ENCODE results near the gene GPD1L.
"Not testable (repeated sequence)": the region's sequence is repeated elsewhere in the genome, so short reads cannot be mapped to it uniquely, and the experiment has no call there.

GPD1L gene

GRCh38 chr3:32186097-32186496 lies 79.7 kb downstream of the GPD1L start:
- DNase-seq: no peak

DNA sequence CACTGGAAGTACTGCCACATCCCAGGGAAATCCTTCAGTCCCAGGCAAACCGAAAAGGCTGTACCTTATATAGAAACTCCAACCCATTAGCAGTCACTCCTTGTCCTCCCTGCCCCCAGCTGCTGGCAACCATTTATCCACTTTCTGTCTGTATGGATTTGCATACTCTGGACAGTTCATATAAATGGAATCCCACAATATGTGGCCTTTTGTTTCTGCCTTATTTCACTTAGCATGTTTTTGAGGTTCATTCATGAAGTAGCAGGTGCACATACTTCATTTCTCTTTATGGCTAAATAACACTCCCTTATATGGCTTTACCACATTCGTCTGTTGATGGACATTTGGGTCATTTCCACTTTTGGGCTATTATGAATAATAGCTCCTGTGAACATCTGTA lies 80.5 kb downstream of the GPD1L start:
- no peak for DNase-seq

DNA sequence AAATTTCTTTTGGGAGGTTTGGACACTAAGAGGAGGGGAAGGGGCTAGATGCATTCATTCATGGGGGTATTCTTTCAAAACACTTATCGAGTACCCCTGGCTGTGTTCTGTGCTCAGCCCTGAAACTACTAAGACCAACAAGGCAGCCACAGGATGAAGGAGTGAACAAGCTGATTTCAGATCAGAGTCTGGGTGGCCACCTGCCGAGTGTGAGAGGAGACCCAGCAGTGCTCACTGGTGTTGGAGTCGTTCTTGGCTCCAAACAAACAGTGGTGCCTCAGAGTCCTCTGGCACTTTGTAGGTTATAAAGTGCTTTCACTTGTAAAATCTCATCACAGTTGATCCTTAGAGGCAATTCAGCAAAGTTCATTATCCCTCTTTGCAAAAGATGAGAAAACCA lies 83.3 kb downstream of the GPD1L start:
- no peak for DNase-seq

- DNase-seq: not testable (repeated sequence)
Measured at GRCh38 chr3:32190556-32190955, 84.1 kb downstream of the GPD1L start.

GRCh38 chr3:32193101-32193500 lies 86.7 kb downstream of the GPD1L start:
- DNase-seq: no peak

DNA sequence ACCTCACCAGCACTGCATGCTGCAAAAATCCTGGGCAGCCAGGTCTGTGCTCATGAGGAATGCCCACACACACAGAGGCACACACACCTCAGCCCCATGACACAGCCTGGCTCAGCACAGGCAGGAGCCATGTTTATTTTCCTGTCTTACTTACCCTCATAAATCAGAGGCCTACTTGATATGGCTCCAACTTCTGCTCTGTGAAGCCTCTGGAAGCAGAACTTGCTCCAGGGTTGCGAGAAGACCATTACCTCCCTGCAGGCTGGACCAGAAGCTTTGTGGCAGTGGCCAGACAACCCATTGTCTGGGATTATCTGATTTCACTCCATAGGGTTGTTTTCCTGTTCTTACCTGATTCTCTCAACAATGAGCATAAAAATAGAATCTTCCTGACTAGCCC lies 88.2 kb downstream of the GPD1L start:
- no peak for DNase-seq

DNA sequence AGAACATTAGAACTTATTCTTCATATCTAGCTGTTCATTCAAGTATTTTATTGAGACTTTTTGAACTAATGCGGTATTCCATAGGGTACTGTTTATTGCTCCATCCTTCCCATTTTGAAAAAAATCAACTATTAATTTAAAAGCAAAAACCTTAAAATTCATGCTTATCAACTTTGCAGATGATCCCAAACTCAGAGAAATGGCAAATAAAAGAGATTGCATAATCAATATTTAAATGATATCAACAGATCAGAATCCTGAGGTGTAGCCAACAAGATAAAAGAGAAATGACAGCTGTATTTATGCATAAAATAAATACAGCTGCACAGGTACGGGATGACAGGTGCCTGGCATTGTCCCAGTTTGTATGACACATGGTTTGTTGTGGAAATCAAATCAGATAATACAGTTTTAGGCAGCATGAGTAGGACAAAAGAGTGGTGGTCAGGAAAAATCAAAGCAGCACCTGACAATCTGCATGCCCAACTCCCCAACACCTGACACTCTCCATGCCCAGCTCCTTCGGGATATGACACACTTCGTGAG lies 89.6 kb downstream of the GPD1L start:
- peak; percentile 36 for DNase-seq

DNA sequence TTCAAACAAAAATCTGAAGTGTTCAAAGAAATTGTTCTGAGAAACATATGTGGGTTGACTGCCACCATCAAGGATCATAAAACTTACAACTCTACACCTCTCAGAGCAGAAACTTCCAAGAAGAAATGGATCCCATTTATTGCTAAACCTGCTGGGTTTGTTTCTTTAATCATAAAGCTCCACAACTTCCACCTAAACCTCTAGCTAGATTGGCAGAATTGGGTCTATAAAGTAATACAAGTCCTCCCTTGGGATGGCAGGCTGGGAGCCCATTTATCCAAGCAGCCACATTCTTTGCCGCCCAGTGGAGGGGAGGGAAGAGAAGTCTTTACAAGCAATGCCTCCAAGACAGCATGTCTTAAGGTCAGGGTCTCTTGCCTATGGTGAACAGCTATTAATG lies 91.6 kb downstream of the GPD1L start:
- no peak for DNase-seq

- DNase-seq: no peak
Measured at GRCh38 chr3:32198714-32199113, 92.3 kb downstream of the GPD1L start.

- no peak for DNase-seq
Measured at GRCh38 chr3:32200490-32200889, 94.1 kb downstream of the GPD1L start.

GRCh38 chr3:32200992-32201758 lies 94.8 kb downstream of the GPD1L start:
- no peak for DNase-seq

GRCh38 chr3:32202496-32202895 lies 96.1 kb downstream of the GPD1L start:
- no peak for DNase-seq

DNA sequence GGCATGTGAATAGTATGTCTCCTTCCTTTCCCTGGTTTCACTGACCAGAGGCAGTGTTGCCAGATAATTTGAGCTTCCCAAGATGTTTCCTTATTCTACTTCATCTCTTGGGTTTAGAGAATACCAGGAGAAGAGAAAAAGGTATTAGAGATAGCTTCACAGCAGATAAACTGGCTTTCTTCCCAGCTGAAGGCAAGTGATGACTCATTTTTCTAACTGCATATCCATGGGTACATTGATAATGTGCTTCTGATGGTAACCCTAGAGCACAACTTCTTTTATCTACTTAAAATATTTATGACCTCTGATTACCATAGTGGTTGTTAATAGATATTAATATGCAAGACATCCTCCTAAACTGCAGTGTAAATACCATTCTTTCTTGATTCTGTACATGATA lies 97.4 kb downstream of the GPD1L start:
- DNase-seq: no peak

GRCh38 chr3:32208447-32208846 lies 102.0 kb downstream of the GPD1L start:
- DNase-seq: no peak

- DNase-seq: no peak
Measured at GRCh38 chr3:32215185-32215584, 108.8 kb downstream of the GPD1L start.

DNA sequence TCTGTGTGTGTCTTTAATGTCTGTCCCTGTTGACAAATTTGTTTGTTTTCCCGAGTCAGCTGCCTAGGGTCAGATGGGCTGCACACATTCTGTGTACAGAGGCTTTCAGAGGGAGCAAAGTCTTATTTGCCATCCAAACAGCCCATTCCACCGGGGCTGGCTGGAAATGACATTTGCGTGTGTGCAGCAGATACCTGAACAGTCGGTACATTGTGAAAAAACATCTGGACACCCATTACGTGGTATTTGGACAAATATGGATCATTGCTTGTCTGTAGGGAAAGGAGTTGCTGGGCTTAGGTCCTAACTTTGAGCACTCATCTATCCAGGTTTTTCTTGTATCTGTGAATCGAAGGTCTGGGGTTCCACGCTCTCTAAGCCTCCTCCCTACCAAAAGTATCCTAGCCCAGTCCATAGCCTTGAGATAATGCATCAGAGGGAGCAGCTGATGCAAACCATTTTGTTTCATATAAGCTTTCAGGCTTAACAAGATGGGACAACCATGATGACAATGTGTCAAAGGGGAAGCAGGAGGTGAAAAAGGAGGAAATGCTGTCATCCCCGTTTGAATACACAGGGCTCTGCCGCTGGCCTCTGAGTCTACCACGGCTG lies 109.9 kb downstream of the GPD1L start:
- DNase-seq: no peak

DNA sequence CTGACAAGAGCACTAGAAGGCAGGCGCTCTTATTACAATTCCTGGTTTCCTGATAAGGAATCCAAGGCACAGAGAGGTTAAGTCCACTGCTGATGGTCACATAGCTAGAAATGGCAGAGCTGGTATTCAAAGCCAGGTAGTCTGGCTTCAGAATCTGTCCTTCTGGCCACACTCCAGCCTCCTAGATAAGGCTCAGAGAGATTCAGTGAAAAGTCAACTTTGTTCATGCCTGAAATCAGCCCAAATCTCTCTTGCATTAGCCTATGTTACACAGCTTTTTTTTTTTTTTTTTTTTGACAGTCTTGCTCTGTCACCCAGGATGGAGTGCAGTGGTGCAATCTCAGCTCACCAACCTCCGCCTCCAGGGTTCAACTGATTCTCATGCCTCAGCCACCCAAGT lies 110.9 kb downstream of the GPD1L start:
- DNase-seq: no peak
